Right lobe of liver (tissue), 6 donors: ENCODE results near the gene PRICKLE3. TPM values are rescaled to one million over a fixed set of nuclear protein-coding genes. Genes with fewer than 3 reads are reported as not detected.

Source experiments
- ATAC-seq, 4 donors: fragments of 200-7000 bp; cut with Tn5 transposase; one replicate each; pipeline ENCODE4 v1.9.1; 2020; ENCODE audit warnings: mild to moderate bottlenecking in 4 of 4, moderate library complexity in 4 of 4
- DNase-seq, 3 donors: peaks; one replicate each; pipeline ENCODE4 v3.0.0-alpha.2; 2020
- H3K27ac ChIP-seq, 3 donors: fragments of 200-600 bp; one replicate each; pipeline ENCODE4 v1.8.0; 2022
- H3K27me3 ChIP-seq, 2 donors: fragments of 200-600 bp; one replicate each; pipeline ENCODE4 v1.8.0; 2022
- H3K36me3 ChIP-seq, 4 donors: fragments of 200-600 bp; sonication (generic) in 1 of 4; one replicate each; pipeline versions ENCODE4 v1.5.1 to v1.8.0; 2017 to 2022; ENCODE audit warnings: control low read depth in 1 of 4
- H3K4me1 ChIP-seq, 4 donors: fragments of 200-600 bp; sonication (generic) in 1 of 4; one replicate each; pipeline versions ENCODE4 v1.5.1 to v1.8.0; 2017 to 2022; ENCODE audit warnings: control low read depth in 1 of 4
- H3K4me3 ChIP-seq, 3 donors: fragments of 200-600 bp; one replicate each; pipeline ENCODE4 v1.8.0; 2022
- H3K9me3 ChIP-seq, 4 donors: fragments of 200-600 bp; sonication (generic) in 1 of 4; one replicate each; pipeline versions ENCODE4 v1.5.1 to v1.8.0; 2017 to 2022; ENCODE audit warnings: control low read depth in 1 of 4
- CTCF ChIP-seq, 4 donors: fragments of 200-600 bp in 3 of 4; fragments of 450-650 bp in 1 of 4; IDR thresholded peaks; one replicate each; pipeline versions ENCODE4 v1.5.1 to v1.8.0; 2016 to 2022; ENCODE audit warnings: antibody characterized with exemption in 4 of 4, mild to moderate bottlenecking in 2 of 4
- POLR2A ChIP-seq: fragments of 450-650 bp; IDR thresholded peaks from one replicate; pipeline ENCODE4 v1.6.1; 2017; ENCODE audit warnings: antibody characterized with exemption, mild to moderate bottlenecking
- WGBS: methylation state at CpG from one replicate; pipeline ENCODE4 v1.1.6; 2018; ENCODE audit warnings: low coverage, low lambda C conversion rate; ENCODE audit not compliant: insufficient coverage; ENCODE audit errors: missing lambda C conversion rate; 5-methylcytosine and 5-hydroxymethylcytosine counted together
- intact Hi-C, 2 donors: fragments of 100-400 bp; cut with DNase I; formaldehyde crosslinking; loops; one replicate each; pipeline versions ENCODE4 v1.11.2 to v1.14.1; 2022
- long read RNA-seq: library from polyadenylated mRNA; unstranded; transcript quantifications from one replicate; pipeline ENCODE4 v2.0.0, GENCODE V29; 2019
- total RNA-seq, 6 experiments: library from RNA; depleted of rRNA in 2 of 6; stranded (reverse); fragments of >200 nt in 2 of 6; fragmentation: NEBNext Ultra II Directional in 3 of 6; extraction: Animal tissue kit (Norgen Biotek cat#: 25700) in 3 of 6; gene quantifications; one replicate each; pipeline versions ENCODE4 v1.1.0 to v1.2.4, GENCODE V29; 2016 to 2023
- donor health status: DM: no; HTN: yes; CAD: no.
- donor health status: DM: no; HTN: no; CAD: no.
- donor health status: DM: no; HTN: no; CAD: no.
- donor health status: DM: no; HTN: yes; CAD: no.
- donor health status: DM: no; HTN: yes; CAD: no.

Gene PRICKLE3
- total RNA-seq, result 1 to 10 TPM; 3.8 to 6.4 (median 5.0) TPM
- long read RNA-seq, result 0 reads

DNA sequence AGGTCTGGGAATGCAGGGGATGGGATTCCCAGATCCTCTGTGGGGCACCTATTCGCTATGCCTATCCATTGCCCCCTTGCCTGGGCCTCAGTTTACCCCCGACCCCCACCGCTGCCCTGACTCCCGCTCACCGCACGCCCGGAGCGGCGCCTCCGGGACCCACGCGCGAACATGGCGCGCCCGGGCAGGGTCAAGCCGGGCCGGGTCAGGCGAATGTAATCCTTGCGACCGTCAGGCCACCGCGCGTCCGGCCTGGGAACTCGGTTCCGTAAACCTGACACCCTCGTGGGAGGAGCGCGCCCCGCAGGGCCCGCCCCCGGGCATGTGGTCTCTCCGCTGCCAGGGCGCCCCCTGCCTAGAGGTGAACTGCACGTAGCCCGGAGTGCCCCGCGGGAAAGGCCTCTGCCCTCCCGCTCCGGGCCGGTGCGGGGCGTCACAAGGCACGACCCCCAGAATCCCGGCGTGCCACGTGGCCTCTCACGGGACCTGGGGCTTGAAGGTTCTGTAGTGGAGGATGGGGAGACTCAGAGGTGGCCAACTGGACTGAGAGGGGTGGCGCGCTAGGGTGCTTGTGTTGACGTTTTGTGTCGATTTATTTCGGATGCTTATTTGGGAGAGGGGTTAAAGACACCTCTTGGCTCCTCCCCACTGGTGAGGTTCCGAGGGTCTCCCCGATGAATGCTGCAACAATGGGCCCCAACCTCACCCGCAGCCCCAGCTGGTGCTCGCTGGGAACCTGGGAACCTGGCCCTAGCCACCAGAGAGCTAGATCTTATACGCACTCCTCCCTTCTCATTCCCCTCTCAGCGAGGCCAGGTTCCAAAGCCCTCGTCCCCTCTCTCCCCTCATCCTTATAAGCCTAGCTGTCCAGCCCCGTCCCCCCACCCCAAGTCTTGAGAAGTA, at the start of gene PRICKLE3:
PRICKLE3 (minus strand) TSS at position 249 of the 903 bp plus-strand sequence; CDS start at position 173, 76 bp downstream.
- ATAC-seq, result peak; percentile 69 to 75 (median 72)
- Histone ChIP-seq H3K9me3 (no peaks in the 10 kb centered on the region), H3K27ac (peak within 1 kb of the TSS; percentile 40 to 63 (median 50))

DNA sequence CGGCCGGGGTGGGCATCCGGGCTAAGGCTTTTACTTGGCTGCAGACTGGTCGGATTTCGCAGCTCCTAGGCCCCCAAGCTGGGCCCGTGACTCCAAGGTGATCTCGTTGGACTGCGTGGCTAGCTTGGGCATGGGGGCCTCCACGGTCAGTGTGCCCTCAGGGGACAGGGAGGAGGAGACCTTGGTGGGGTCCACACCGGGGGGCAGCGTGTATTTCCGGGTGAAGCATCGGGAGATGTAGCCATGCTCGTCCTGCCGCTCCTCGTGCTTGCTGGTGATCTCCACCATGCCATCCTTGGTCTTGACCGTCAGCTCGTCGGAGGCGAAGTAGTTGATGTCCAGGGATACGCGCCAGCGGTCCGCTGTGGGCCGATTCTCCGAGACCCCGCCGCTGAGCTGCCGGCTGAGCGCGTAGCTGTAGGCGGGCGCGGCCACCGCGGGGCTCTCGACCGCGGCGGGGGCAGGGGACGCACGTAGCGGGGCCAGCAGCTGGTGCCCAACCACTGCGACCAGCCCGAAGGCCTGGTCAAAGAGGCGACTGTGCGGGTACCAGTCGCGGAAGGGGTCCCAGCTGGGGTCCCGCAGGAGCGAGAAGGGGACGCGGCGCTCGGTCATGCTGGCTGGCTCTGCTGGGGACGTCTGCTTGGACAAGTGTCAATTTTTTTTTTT, 47.8 kb upstream of the PRICKLE3 start:
- Histone ChIP-seq H3K36me3 (no peaks in the 10 kb centered on the region), H3K4me1 (no peaks in the 10 kb centered on the region), H3K4me3 (no peak overlapping the region), H3K27me3 (no peaks in the 10 kb centered on the region), H3K9me3 (no peaks in the 10 kb centered on the region), H3K27ac (no peak overlapping the region)
- intact Hi-C loops, result no loop called here
- DNase-seq, result no peak
- ATAC-seq, result no peak
- no peak for TF ChIP-seq CTCF (IDR thresholded peaks at IDR 0.05)
- TF ChIP-seq POLR2A, result no peak
- WGBS, result 62% methylated on average over 18 of the region's 56 CpGs

More for the DNA sequence above, at the start of gene PRICKLE3:
- peak; percentile 68 for TF ChIP-seq POLR2A
- TF ChIP-seq CTCF (IDR thresholded peaks at IDR 0.05), result peak; percentile 14 to 51 (median 36)
- WGBS, result 47% methylated on average over 13 of the region's 62 CpGs
- Histone ChIP-seq H3K27me3 (no peaks in the 10 kb centered on the region), H3K4me3 (peak within 1 kb of the TSS; percentile 28 to 57 (median 48)), H3K4me1 (no peaks in the 10 kb centered on the region), H3K36me3 (peaks cover 0 to 4% (median 0%) of the 10 kb centered on the region in 4 donors)
- peak; percentile 88 to 91 (median 91) for DNase-seq
- intact Hi-C loops, result no loop called here

DNA sequence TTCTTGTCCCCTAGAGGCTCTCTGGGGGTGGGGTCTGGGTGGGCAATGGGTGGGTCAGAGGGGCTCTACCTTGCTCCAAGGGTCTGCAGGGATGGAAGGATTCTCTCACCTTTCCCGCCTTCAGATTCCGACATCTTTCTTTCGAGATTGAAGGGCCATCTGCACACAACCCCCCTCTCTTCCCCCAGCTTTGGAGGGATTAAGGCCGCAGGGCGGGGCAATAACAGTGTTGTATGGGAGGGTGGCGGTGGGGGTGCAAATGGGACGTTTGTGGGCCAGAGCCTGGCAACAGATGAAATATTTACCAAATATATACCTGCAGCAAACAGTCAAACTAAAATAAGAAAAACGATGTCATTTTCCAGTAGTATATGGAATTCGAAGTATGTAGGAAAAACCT, 47.0 kb upstream of the PRICKLE3 start, which contains the start of gene CACNA1F:
CACNA1F (minus strand) TSS at position 165 of the 400 bp plus-strand sequence; CDS start at position 134, 31 bp downstream.
- Histone ChIP-seq H3K27me3 (no peaks in the 10 kb centered on the region), H3K4me3 (no peak within 1 kb of the TSS), H3K9me3 (no peaks in the 10 kb centered on the region), H3K36me3 (no peaks in the 10 kb centered on the region), H3K27ac (no peak within 1 kb of the TSS), H3K4me1 (no peaks in the 10 kb centered on the region)
- TF ChIP-seq CTCF (IDR thresholded peaks at IDR 0.05) (no peak), POLR2A (no peak)
- intact Hi-C loops, result no loop called here
- WGBS, result 49% methylated on average over 4 of the region's 9 CpGs
- no peak for DNase-seq
- no peak for ATAC-seq

- Histone ChIP-seq H3K27ac (no peak overlapping the region), H3K36me3 (no peaks in the 10 kb centered on the region), H3K4me3 (no peak overlapping the region), H3K27me3 (no peaks in the 10 kb centered on the region), H3K4me1 (no peaks in the 10 kb centered on the region), H3K9me3 (no peaks in the 10 kb centered on the region)
- ATAC-seq (no peak), DNase-seq (no peak)
- WGBS, result 48% methylated on average over 2 of the region's 2 CpGs
- intact Hi-C loops, result no loop called here
- no peak for TF ChIP-seq POLR2A
Measured at GRCh38 chrX:49232525-49232924, 46.4 kb upstream of the PRICKLE3 start.
